HG02759 (cell line): Measurements from ENCODE around the gene STT3B.
"Not testable (repeated sequence)": the region's sequence is repeated elsewhere in the genome, so short reads cannot be mapped to it uniquely, and the experiment has no call there.

Experiments
- ATAC-seq: cut with Tn5 transposase; IDR thresholded peaks from one replicate; pipeline ENCODE4 v1.9.1; 2021; ENCODE audit warnings: mild to moderate bottlenecking, moderate library complexity; ENCODE audit not compliant: unreplicated experiment

The STT3B gene

GRCh38 chr3:31532587-31533168 lies at the start of gene STT3B:
TSS of gene STT3B (plus strand) at chr3:31532925. CDS start at chr3:31532999, 74 bp downstream.
- peak; percentile 57 for ATAC-seq

GRCh38 chr3:31483776-31484175 lies 48.9 kb upstream of the STT3B start:
- ATAC-seq = no peak

- ATAC-seq = no peak
Observed at GRCh38 chr3:31485196-31485595, 47.5 kb upstream of the STT3B start.

DNA sequence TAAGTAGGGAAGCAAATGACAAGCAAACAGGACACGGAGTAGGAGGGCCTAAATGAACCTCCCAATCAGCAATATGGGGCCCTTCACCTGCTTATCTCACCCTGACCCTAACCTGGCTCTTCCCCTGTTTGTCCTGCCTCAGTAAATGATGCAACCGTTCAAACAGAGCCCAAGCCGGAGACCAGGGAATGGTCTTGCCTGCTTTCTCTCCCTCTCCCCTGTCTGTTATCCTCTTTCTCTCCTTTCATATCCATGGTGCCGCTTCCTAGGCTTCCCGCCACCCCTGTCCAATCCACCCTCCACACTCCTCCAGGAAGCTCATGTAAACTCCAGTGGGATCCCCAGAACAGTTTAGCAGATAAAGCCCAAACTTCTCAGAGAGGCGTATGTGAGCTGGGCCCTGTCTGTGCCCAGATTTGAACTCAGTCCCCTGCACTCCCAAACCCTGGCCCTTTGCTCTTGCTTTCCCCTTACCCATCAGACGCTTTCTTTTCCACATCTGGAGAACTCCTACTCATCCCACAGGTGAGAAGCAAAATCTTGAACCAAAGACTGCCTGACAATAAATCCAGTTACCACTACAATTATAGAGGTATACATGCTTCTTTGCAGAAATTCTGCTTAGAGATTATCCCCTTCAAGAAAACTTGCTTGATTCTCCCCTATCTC lies 45.7 kb upstream of the STT3B start:
- no peak for ATAC-seq

- no peak for ATAC-seq
Observed at GRCh38 chr3:31488475-31489017, 44.2 kb upstream of the STT3B start.

DNA sequence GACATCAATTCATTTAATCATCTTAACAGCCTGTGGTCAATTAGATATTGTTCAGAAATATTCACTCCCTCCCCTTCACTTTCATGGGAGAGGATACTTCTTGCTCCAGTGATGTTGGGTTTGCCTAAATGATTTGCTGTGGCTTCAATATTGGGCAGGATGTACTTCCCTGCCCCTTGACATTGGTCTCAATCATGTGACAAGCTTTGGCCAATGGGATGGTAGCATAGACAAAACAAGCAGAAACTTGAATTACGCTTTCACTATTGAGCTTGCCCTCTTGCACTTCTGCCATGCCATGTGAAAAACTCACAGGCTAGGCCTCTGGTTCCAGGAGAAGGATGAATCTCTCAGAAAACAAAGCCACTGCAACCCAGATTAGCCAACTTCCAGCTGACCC lies 42.2 kb upstream of the STT3B start:
- ATAC-seq = no peak

DNA sequence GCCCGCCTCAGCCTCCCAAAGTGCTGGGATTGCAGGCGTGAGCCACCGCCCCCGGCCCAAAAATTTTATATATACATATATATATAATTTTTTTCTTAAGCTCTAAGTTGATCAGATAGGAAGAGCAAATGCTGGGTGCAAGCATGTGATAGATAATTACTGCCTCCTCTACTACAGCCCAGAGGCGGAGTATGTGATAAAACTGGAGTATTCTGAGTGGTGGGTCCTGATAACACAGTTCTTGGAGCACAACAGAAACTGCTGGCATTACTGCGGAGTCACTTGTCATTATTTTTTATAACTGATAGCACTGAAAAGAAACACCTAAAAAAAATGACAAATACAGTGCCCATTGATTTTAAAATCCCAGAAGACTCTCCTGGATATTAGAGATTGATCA lies 41.1 kb upstream of the STT3B start:
- no peak for ATAC-seq

DNA sequence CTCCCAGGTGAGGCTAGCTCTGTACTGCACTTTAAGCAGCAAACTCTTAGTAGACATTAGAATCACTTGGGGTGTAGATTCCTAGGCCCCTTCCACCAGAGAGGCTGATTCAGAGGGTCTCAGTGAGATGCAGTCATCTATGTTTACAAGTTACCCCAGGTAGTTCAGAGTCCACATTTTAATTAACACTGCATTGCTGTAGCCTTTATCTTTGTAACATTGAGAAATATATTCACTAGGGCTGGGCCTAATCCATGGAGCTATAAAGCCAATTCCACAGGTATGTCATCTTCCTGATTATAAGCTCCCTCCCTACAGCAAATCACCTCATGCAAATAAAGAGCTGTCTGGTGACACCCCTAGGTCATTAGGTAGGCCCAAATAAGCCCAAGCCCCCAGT lies 39.6 kb upstream of the STT3B start:
- ATAC-seq = no peak

DNA sequence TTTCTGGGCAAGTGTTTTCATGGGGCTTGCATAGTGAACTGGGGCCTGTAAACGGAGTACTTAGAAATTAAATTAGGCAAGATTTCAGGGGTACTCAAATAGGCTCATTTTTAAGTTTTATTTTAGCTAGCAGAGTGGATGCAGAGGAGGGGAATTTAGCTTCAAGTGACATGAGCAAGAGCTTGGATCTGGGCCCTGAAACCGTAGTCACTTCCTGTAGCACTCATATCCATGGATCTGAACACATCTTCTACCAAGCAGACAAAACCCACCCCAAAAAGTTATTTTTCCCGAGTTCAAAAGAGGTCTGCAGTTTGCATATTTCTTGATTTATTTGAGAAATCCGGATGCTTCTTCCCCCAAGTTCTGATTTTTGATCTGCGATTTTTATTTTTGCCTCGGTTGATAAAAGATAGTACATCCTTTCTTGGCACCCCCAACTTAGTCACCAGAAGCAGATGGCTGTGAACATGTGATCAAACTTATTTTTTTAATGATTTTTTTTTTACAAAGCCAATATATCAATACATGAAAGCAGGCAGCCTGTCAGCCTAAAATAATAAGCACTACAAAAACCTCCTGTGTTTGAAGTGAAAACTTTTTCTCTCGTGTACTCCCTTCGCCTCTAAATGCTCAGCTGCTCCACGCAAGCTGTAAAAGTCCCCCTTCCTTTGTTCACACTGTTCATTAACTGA lies 36.6 kb upstream of the STT3B start:
- ATAC-seq = no peak

DNA sequence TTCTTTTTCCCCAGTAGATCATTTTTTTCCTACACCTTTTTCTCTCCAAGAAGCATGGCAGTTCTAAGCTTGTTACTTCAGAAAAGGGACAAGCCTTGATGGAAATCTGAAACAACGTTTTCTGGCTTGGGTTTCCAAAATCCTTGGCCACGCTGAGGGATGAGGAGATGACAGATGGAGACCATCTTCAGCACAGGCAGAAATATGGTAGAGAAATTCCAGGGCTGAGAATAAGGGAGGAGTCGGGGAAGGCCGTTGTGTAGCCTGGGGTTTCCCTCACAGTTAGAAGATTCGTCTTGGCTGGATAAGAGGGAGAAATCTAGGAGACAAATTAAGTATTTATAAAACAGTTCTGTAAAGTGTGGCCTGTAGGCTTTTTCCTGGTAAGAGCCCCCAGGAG lies 33.9 kb upstream of the STT3B start:
- ATAC-seq = no peak

GRCh38 chr3:31499281-31499680 lies 33.4 kb upstream of the STT3B start:
- no peak for ATAC-seq

- no peak for ATAC-seq
Observed at GRCh38 chr3:31502803-31503221, 29.9 kb upstream of the STT3B start.

DNA sequence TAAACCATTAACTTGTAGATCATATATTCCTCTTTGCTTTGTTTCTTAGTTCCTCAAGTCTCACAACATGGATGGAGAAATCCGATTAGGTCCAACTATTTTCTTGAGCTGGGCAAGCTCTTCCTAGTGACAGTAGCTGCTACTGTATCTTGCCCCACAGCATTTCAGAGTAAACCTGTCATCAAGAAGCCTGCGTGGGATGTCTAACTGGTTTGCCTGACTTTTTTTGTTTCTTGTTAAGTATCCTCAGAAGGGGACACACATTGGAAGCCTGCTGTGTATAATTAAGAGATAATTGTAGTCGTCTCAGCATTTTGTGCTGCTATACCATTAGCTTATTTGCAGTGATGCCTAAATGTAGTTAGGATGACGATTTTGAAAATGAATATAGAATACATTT lies 29.3 kb upstream of the STT3B start:
- no peak for ATAC-seq

- no peak for ATAC-seq
Observed at GRCh38 chr3:31504230-31504629, 28.5 kb upstream of the STT3B start.

DNA sequence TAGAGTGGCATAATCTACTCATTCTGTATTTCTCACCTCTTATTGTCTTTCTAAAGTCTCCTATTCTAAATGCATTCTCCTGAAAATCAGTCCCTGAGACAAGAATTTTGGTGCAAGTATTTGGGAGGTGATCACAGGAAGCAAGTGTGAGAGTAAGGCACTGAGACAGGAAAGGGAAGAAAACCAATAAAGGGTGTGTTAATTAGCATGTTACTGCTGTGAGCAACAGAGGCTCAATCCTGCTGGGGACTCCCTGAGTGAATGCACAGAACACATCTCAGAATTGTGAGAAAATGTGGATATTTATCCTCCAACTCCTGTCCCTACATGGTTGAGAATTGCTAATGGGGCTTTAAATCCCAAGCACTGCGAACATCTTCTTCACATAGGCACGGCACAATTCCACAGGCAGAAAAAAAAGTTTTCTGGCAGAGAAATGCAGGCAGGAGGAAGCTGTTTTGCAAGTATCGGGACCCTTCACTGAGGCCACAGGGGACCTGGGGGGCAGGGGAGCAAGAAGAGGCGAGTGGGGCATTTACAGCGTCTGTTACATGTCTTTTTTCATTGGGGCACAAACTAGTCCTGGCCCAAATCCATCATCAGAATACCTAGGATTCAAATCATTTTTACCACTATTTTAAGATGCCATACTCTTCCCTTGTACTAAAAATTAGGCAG lies 27.2 kb upstream of the STT3B start:
- no peak for ATAC-seq

- not testable (repeated sequence) for ATAC-seq
Observed at GRCh38 chr3:31506515-31506914, 26.2 kb upstream of the STT3B start.

- no peak for ATAC-seq
Observed at GRCh38 chr3:31508452-31509146, 24.1 kb upstream of the STT3B start.

GRCh38 chr3:31509147-31509728 lies 23.5 kb upstream of the STT3B start:
- ATAC-seq = no peak

- no peak for ATAC-seq
Observed at GRCh38 chr3:31514570-31514969, 18.2 kb upstream of the STT3B start.

DNA sequence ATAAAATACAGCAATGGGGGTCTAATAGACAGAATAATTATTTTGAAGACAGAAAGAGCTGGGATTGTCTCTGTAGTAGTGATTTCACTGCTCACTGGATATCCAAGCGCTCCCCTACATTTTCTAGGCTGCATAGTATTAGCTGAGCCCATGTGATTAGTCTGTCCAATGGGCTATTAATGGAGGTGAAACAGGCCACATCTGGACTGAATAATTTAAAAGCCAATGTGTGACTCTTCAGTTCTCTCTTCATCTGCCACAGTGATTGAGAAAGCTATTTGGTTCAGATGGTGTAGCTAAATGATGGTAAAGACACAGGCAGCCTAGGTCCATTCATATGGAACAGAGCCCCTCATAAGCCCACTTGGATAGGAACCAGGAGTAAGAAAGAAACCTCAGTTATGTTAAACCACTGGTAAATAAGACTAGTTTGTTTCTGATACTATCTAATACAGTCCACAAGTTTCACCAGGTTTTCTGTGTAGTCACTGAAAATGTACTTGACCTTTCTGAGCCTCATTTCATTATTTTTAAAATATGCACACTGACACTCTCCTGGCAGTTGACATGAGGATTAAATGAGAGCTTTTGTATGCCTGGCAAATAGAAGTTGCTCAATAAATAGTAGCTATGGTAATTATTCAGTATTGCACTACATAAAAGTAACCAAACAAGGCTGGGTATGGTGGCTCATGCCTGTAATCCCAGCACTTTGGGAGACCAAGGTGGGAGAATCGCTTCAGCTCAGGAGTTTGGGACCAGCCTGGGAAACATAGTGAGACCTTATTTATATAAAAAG lies 17.0 kb upstream of the STT3B start:
- ATAC-seq = no peak
